GM10266 (cell line): ENCODE results near the gene FOXP4.

Source experiments
- DNase-seq: peaks from one replicate; pipeline ENCODE4 v3.0.0; 2012; ENCODE audit errors: extremely low spot score
- TF ChIP-seq, protein P1 (sequence below): IDR thresholded peaks from 2 replicates; pipeline ENCODE4 v1.5.1; 2012; ENCODE audit warnings: mild to moderate bottlenecking, low read depth; ENCODE audit not compliant: control insufficient read depth, insufficient read depth; ENCODE audit errors: missing control alignments

Gene FOXP4

DNA sequence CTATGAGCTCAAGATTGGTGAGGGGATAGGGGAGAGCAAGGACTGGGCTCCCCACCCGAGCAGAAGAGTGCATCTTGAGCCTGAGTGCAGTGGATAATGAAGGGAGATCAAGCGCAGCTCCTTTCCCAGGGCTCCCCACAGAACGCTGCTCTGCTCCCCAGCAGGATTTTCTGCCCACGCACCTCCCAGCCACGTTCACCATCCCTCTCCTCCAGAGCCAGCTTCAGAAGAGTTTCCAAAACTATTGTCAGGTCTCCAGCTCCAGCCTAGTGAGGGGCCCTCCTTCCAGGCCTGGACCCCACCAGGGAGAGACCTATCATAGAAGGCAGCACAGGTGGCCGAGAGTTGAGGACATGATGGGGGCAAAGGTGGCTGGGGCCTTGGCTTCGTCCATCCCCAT, 34.5 kb downstream of the FOXP4 start:
- TF ChIP-seq, protein P1, sequence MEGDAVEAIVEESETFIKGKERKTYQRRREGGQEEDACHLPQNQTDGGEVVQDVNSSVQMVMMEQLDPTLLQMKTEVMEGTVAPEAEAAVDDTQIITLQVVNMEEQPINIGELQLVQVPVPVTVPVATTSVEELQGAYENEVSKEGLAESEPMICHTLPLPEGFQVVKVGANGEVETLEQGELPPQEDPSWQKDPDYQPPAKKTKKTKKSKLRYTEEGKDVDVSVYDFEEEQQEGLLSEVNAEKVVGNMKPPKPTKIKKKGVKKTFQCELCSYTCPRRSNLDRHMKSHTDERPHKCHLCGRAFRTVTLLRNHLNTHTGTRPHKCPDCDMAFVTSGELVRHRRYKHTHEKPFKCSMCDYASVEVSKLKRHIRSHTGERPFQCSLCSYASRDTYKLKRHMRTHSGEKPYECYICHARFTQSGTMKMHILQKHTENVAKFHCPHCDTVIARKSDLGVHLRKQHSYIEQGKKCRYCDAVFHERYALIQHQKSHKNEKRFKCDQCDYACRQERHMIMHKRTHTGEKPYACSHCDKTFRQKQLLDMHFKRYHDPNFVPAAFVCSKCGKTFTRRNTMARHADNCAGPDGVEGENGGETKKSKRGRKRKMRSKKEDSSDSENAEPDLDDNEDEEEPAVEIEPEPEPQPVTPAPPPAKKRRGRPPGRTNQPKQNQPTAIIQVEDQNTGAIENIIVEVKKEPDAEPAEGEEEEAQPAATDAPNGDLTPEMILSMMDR: no peak
- DNase-seq: no peak

- no peak for DNase-seq
Measured at GRCh38 chr6:41581381-41581991, 35.3 kb downstream of the FOXP4 start.

DNA sequence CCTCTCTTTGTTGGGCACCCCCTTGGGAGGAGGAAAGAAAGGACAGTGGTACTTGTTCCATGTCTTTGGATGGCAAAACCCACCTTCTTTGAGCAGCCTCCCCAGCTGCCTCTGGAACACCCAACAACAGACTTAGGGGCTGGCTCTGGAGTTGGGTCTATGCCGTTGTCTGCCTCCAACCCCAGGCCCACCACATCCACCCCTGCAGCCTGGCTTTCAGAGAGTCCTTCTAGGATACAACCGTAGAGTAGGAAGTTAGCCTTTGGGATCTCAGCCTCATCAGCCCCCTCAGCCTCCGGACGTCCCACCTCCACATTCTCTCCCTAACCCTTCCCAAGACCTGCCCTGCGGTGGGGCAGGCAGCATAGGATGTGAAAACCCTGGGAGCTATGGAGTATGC, 36.4 kb downstream of the FOXP4 start:
- no peak for DNase-seq
- TF ChIP-seq, protein P1: no peak

More at GRCh38 chr6:41581381-41581991, 35.3 kb downstream of the FOXP4 start:
- TF ChIP-seq, protein P1: no peak

DNA sequence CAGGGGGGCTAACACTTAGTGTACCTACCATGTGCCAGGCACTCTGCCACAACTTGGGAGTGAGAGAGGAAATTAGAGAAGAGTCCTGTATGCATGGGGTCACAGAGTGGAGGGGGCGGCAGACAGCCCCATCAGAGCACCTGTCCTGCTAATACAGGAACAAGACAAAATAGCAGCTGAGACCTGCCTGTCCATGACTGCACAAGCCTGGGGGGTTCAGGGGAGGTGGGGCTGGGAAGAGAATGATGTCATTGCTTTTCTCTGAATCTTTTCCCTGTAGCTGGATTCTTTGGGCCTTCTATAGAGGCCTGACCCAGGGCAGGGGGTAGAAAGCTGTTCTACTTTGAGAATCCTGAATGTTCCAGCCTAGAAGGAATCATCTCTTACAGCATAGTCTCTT, 37.4 kb downstream of the FOXP4 start:
- DNase-seq: no peak
- TF ChIP-seq, protein P1: no peak

GRCh38 chr6:41584205-41584604, 38.0 kb downstream of the FOXP4 start:
- TF ChIP-seq, protein P1: no peak

GRCh38 chr6:41584668-41585205, 38.6 kb downstream of the FOXP4 start:
- no peak for DNase-seq
- TF ChIP-seq, protein P1: no peak

More at GRCh38 chr6:41584205-41584604, 38.0 kb downstream of the FOXP4 start:
- DNase-seq: no peak

DNA sequence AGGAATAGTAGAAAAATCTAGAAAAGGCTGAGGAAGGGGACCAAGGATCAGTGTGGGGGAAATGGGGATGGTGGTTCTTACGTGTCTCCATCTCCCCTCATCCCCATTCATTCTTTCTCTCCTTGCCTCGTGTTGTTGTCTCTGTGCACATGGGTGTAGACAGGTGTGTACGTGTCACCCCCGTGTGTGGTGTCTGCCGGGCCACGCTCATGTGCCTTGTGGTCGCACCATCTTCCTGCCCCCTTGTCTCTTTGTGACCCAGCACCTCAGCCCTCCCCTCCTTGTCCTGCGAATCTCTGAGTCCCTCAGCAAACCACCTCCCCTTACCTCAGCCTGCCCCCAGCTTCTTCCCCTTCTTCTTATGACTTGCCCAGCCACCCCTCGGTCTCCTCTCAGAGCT, 39.4 kb downstream of the FOXP4 start:
- TF ChIP-seq, protein P1: no peak
- no peak for DNase-seq
